ENCODE measurements around the gene SFXN5.
A peak's percentile ranks its signal among the peaks of the same experiment; 100 is the strongest.

Gene SFXN5

GRCh38 chr2:72936660-72937355, 134.7 kb downstream of the SFXN5 start:
- H3K27ac Mint-ChIP-seq, result no peak overlapping the region

GRCh38 chr2:72935611-72935957, 135.9 kb downstream of the SFXN5 start:
- Mint-ChIP-seq H3K27me3 (peaks cover 10% of the 10 kb centered on the region), H3K4me3 (no peak overlapping the region), H3K4me1 (no peaks in the 10 kb centered on the region), H3K9me3 (no peaks in the 10 kb centered on the region), H3K27ac (no peak overlapping the region)
- ATAC-seq (no peak), DNase-seq (no peak)

More at GRCh38 chr2:72936660-72937355, 134.7 kb downstream of the SFXN5 start:
- no peaks in the 10 kb centered on the region for H3K4me1 Mint-ChIP-seq
- H3K9me3 Mint-ChIP-seq, result no peaks in the 10 kb centered on the region
- peaks cover 10% of the 10 kb centered on the region for H3K27me3 Mint-ChIP-seq
- ATAC-seq (no peak), DNase-seq (no peak)
- H3K4me3 Mint-ChIP-seq, result no peak overlapping the region

GRCh38 chr2:72934683-72935610, 136.6 kb downstream of the SFXN5 start:
- Mint-ChIP-seq H3K4me3 (no peak overlapping the region), H3K27ac (peak overlapping the region; percentile 1 to 4), H3K27me3 (peaks cover 10% of the 10 kb centered on the region), H3K9me3 (no peaks in the 10 kb centered on the region), H3K4me1 (no peaks in the 10 kb centered on the region)
- DNase-seq (no peak), ATAC-seq (peak; percentile 29)

- DNase-seq (no peak), ATAC-seq (no peak)
- H3K9me3 Mint-ChIP-seq, result no peaks in the 10 kb centered on the region
- H3K4me3 Mint-ChIP-seq, result no peak overlapping the region
- H3K27me3 Mint-ChIP-seq, result peaks cover 10% of the 10 kb centered on the region
- H3K27ac Mint-ChIP-seq, result no peak overlapping the region
- no peaks in the 10 kb centered on the region for H3K4me1 Mint-ChIP-seq
These were observed 137.8 kb downstream of the SFXN5 start for GRCh38 chr2:72933646-72934151.

- no peak overlapping the region for H3K4me3 Mint-ChIP-seq
- no peaks in the 10 kb centered on the region for H3K9me3 Mint-ChIP-seq
- ATAC-seq, result no peak
These were observed 138.3 kb downstream of the SFXN5 start for GRCh38 chr2:72933207-72933606.

GRCh38 chr2:72932805-72933204, 138.7 kb downstream of the SFXN5 start:
- H3K4me3 Mint-ChIP-seq, result no peak overlapping the region
- no peak for DNase-seq
- ATAC-seq, result no peak
- H3K27me3 Mint-ChIP-seq, result peaks cover 10% of the 10 kb centered on the region
- H3K9me3 Mint-ChIP-seq, result no peaks in the 10 kb centered on the region
- no peaks in the 10 kb centered on the region for H3K4me1 Mint-ChIP-seq
- H3K27ac Mint-ChIP-seq, result no peak overlapping the region

More at GRCh38 chr2:72933207-72933606, 138.3 kb downstream of the SFXN5 start:
- Mint-ChIP-seq H3K4me1 (no peaks in the 10 kb centered on the region), H3K27ac (no peak overlapping the region), H3K27me3 (peaks cover 10% of the 10 kb centered on the region)
- DNase-seq, result no peak

- Mint-ChIP-seq H3K4me3 (no peak overlapping the region), H3K27ac (no peak overlapping the region), H3K9me3 (no peaks in the 10 kb centered on the region), H3K4me1 (no peaks in the 10 kb centered on the region), H3K27me3 (peaks cover 10% of the 10 kb centered on the region)
- ATAC-seq (no peak), DNase-seq (no peak)
These were observed 139.3 kb downstream of the SFXN5 start for GRCh38 chr2:72932045-72932740.

GRCh38 chr2:72931280-72931910, 140.1 kb downstream of the SFXN5 start:
- ATAC-seq, result peak; percentile 43
- no peak for DNase-seq
- no peaks in the 10 kb centered on the region for H3K9me3 Mint-ChIP-seq
- H3K4me1 Mint-ChIP-seq, result no peaks in the 10 kb centered on the region
- no peak overlapping the region for H3K4me3 Mint-ChIP-seq
- no peak overlapping the region for H3K27ac Mint-ChIP-seq
- peaks cover 10% of the 10 kb centered on the region for H3K27me3 Mint-ChIP-seq

- H3K9me3 Mint-ChIP-seq, result no peaks in the 10 kb centered on the region
- peaks cover 13% of the 10 kb centered on the region for H3K4me1 Mint-ChIP-seq
- H3K27me3 Mint-ChIP-seq, result peaks cover 19% of the 10 kb centered on the region
- H3K27ac Mint-ChIP-seq, result no peak overlapping the region
- ATAC-seq (no peak), DNase-seq (no peak)
- H3K4me3 Mint-ChIP-seq, result no peak overlapping the region
These were observed 142.5 kb downstream of the SFXN5 start for GRCh38 chr2:72929010-72929409.

GRCh38 chr2:72927619-72928550, 143.6 kb downstream of the SFXN5 start:
- ATAC-seq (no peak), DNase-seq (no peak)
- H3K27ac Mint-ChIP-seq, result no peak overlapping the region
- peaks cover 21% of the 10 kb centered on the region for H3K4me1 Mint-ChIP-seq
- H3K9me3 Mint-ChIP-seq, result no peaks in the 10 kb centered on the region
- no peak overlapping the region for H3K4me3 Mint-ChIP-seq
- H3K27me3 Mint-ChIP-seq, result peaks cover 30% of the 10 kb centered on the region

- Mint-ChIP-seq H3K9me3 (no peaks in the 10 kb centered on the region), H3K4me3 (no peak overlapping the region), H3K4me1 (peaks cover 21% of the 10 kb centered on the region)
These were observed 144.6 kb downstream of the SFXN5 start for GRCh38 chr2:72926811-72927465.

GRCh38 chr2:72926368-72926767, 145.1 kb downstream of the SFXN5 start:
- DNase-seq (no peak), ATAC-seq (no peak)
- Mint-ChIP-seq H3K27me3 (peaks cover 45% of the 10 kb centered on the region), H3K4me3 (no peak overlapping the region), H3K27ac (no peak overlapping the region), H3K4me1 (peaks cover 21% of the 10 kb centered on the region), H3K9me3 (no peaks in the 10 kb centered on the region)

More at GRCh38 chr2:72926811-72927465, 144.6 kb downstream of the SFXN5 start:
- DNase-seq, result no peak
- Mint-ChIP-seq H3K27me3 (peaks cover 39% of the 10 kb centered on the region), H3K27ac (no peak overlapping the region)
- no peak for ATAC-seq

- no peak overlapping the region for H3K4me3 Mint-ChIP-seq
- no peak for ATAC-seq
- no peak for DNase-seq
- H3K9me3 Mint-ChIP-seq, result no peaks in the 10 kb centered on the region
- H3K27ac Mint-ChIP-seq, result no peak overlapping the region
- peaks cover 54% of the 10 kb centered on the region for H3K27me3 Mint-ChIP-seq
- H3K4me1 Mint-ChIP-seq, result peaks cover 25% of the 10 kb centered on the region
These were observed 146.1 kb downstream of the SFXN5 start for GRCh38 chr2:72925328-72925943.

All from stimulated activated naive CD8-positive, alpha-beta T cell treated with anti-CD3 and anti-CD28 coated beads, Interleukin-15, amount 100 ng/mL, for 72 hours (primary cell).